HG03159 (cell line): ENCODE data around the gene N4BP2.
A peak's percentile ranks its signal among the peaks of the same experiment; 100 is the strongest.
"Not testable (repeated sequence)": the region's sequence is repeated elsewhere in the genome, so short reads cannot be mapped to it uniquely, and the experiment has no call there.

Experiments used
- ATAC-seq: cut with Tn5 transposase; IDR thresholded peaks from one replicate; pipeline ENCODE4 v1.9.1; 2021; ENCODE audit warnings: mild to moderate bottlenecking, moderate library complexity; ENCODE audit not compliant: unreplicated experiment

N4BP2 gene

DNA sequence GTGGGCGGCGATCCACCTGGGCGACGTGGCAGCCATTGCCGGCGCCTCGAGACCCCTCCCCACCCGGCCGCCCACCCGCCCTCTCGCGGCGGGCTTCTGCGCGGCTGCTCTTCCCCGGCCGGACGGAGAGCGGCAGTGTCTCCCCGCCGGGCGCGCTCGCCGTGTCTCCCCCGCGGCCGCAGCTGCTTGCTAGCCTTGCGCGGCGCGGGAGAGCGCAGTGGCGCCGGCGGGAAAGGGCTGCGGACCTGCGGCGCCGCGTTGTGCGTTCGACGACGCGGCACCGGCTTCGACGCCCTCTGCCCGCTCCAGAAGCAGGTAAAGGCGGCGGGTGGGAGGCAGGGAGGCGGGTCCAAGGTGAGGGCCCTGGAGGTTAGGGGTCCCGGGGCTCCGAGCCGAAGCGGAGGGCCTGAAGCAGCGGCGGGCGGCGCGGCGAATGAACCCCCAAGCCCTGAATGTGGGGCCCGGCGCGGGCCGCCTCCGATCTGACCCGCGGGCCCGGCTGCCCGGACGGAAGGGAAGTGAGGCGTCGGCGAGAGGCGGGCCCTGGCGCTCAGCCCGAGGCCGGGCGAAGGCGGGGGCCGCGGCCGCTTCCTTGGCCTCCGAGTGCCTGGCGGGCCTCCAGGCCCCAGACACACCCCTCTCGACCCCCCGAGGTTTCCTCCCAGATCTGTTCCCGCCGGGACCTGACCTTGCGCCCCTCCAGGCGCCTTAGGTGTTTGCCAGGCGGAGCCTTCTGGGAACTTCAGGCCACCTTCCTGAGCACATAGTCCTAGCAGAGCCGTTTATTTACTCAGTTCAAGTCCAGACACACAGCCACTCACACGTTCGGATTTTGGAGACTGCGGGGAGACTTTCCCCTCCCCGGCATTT lies at the start of gene N4BP2:
Gene N4BP2 (plus strand): TSS at position 135 of the 870 bp plus-strand sequence. CDS start 40,491 bp downstream, outside the sequence.
- ATAC-seq = peak; percentile 48

DNA sequence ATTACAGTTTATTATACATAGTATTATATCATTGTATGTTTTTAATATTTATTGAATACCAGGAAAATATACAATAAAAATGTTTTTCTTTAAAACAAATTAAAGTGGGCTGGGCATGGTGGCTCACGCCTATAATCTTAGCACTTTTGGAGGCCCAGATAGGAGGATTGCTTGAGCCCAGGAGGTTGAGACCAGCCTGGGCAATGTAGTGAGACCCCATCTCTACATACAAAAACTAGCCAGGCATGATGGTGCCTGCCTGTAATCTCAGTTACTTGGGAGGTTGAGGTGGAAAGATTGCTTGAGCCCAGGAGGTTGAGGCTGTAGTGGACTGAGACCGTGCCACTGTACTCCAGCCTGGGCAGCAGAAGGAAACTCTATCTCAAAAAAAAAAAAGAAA lies 40.6 kb upstream of the N4BP2 start:
- no peak for ATAC-seq

DNA sequence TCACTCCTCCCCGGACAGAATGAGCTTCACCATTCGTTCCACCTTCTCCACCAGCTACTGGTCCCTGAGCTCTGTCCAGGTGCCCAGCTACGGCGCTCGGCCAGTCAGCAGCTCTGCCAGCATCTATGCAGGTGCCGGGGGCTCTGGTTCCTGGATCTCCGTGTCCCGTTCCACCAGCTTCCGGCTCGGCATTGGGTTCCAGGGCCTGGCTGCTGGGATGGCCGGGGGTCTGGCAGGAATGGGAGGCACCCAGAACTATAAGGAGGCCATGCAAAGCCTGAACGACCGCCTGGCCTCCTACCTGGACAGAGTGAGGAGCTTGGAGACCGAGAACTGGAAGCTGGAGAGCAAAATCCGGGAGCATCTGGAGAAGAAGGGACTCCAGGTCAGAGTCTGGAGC lies 36.4 kb upstream of the N4BP2 start:
- no peak for ATAC-seq

DNA sequence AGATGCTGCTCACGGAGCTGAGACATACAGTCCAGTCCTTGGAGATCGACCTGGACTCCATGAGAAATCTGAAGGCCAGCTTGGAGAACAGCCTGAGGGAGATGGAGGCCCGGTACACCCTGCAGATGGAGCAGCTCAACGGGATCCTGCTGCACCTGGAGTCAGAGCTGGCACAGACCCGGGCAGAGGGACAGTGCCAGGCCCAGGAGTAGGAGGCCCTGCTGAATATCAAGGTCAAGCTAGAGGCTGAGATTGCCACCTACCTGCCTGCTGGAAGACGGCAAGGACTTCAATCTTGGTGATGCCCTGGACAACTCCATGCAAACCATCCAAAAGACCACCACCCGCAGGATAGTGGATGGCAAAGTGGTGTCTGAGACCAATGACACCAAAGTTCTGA lies 35.5 kb upstream of the N4BP2 start:
- ATAC-seq = not testable (repeated sequence)

DNA sequence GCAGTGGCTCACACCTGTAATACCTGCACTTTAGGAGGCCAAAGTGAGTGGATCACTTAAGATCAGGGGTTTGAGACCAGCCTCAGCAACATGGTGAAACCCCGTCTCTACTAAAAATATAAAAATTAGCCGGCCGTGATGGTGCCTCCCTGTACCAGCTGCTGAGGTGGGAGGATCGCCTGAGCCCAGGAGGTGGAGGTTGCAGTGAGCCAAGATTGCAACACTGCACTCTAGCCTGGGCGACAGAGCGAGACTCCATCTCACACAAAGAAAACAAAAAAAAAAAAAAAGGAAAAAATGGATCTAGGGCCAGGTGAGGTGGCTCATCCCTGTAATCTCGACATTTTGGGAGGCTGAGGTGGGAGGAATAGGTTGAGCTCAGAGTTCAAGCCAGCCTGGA lies 32.6 kb upstream of the N4BP2 start:
- not testable (repeated sequence) for ATAC-seq

DNA sequence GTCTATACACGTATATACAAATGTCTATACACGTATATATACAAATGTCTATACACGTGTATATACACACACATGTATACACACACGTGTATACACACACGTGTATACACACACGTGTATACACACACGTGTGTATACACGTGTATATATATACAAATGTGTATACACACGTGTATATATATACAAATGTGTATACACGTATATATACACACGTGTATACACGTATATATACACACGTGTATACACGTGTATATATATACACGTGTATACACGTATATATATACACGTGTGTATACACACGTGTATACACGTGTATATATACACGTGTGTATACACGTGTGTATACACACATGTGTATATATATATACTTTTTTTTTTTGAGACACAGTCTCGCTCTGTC lies 23.9 kb upstream of the N4BP2 start:
- no peak for ATAC-seq

DNA sequence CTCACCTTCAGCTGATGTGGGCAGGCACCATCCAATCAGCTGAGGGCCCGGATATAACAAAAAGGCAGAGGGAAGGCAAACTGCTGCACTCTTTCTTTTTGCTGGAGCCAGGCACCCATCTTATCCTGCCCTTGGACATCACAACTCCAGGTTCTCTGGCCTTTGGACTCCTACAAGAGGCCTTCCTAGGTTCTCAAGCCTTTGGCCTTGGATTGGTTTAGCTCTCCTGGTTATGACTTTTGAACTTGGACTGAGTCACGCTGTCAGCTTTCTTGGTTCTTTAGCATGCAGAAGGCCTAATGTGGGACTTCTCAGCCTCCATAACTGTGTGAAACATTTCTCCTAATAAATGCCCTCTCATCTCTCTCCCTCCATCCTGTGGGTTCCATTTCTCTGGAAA lies 23.0 kb upstream of the N4BP2 start:
- ATAC-seq = no peak

DNA sequence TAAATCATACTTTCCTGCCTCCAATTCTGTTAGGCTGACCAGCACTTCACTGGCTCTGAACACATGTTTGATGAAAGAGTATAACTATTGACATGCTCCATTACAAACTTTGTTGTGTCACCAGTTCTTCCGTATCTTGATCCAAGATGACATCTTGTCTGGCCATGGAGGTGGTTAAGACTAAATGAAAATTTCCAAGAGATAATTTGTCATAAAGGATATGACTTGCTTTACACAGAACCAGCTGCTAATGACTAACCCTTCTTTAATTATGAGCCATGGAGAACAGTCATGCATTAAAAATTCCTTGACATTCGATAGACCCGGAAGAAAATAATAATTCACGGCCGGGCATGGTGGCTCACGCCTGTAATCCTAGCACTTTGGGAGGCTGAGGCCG lies 17.7 kb upstream of the N4BP2 start:
- no peak for ATAC-seq

DNA sequence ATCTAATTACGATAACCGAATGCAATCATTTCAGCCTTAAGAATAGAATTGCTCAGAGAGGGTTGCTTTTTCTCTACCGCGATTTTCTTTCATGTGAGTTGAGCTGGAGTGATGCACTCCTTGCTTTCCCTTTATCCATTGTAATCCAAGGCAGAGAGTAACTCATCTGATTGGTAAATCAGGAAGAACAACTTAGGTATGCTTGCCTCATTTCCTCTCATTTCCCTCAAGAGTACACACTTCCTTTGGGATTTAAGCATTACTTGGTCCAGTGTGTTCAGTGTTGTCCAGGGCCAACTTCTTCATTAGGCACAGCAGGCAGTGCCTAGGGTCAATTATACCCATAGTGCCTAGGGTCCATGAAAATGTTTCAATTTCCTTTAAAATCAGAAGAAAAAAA lies 15.7 kb upstream of the N4BP2 start:
- ATAC-seq = no peak

DNA sequence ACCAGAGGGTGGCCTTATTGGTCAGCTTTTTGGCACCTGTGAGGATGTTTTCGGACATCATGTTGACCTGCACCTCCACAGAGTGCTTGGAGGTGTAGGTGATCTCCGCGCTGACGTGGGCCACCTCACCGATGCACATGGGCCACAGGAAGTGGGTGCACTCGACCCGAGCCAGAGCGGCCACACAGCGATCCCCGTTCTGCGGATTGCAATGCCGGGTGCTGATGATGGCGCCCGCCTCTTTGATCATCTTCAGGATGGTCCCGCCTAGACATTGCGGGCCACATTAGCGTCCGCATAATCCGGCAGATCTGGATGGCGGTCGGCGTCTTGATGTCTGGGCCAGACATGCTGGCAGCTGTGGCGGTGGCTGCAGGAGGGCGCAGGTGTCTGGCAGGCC lies 12.9 kb upstream of the N4BP2 start:
- ATAC-seq = no peak

DNA sequence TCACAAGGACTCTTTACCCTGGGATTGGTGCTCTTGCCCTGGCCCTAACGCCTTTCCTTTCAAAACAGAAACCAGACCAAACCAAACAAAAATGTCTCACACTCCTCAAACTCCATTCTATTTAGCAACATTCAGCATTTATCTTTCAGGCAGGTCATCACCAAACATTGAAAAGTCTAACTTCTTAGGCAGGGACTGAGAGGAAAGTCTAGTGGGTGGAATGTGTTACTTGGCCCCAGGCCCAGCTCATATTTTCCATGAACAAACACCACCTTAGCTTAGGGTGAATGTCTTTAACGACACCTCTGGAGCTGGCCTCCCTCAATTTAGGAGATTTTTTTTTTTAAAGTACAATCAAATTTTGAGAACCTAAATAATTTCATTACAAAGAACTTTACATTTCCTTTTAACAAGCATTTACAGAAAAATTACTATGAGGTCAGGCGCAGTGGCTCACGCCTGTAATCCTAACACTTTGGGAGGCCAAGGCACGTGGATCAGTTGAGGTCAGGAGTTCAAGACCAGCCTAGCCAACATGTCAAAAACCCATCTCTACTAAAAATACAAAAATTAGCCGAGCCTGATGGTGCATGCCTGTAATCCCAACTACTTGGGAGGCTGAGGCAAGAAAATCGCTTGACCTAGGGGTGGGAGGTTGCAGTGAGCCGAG lies 10.2 kb upstream of the N4BP2 start:
- no peak for ATAC-seq

DNA sequence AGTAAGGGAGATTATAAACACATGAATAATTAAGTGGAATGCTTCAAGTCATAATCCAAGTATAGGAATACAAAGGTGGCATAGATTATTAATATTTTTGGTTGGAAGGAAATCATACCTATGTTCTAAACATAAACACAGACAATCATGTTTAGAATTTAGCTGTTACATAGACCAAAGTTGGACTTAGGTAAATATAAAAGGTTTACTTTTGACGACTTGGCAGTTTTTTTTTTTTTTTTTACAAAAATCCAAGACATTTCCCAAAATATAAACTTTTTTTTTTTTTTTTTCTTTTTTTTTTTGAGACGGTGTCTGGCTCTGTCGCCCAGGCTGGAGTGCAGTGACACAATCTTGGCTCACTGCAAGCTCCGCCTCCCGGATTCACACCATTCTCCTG lies 3.5 kb upstream of the N4BP2 start:
- ATAC-seq = no peak

DNA sequence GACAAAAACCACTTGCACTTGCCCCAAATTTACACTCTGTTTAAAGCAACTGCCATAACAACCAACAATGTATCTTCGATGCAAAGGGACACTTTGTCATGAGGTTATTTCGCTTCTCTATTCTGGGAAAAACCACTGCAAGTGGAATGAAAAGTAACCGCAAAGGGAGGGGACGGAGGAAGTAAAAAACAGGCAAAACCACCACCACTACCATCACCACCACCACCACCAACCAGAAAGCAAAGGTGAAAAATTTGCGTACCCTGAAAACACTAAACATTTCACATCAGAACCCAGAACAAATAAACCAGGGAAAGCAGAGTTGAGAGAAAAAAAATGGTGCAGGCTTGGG lies 1.2 kb upstream of the N4BP2 start:
- ATAC-seq = no peak

DNA sequence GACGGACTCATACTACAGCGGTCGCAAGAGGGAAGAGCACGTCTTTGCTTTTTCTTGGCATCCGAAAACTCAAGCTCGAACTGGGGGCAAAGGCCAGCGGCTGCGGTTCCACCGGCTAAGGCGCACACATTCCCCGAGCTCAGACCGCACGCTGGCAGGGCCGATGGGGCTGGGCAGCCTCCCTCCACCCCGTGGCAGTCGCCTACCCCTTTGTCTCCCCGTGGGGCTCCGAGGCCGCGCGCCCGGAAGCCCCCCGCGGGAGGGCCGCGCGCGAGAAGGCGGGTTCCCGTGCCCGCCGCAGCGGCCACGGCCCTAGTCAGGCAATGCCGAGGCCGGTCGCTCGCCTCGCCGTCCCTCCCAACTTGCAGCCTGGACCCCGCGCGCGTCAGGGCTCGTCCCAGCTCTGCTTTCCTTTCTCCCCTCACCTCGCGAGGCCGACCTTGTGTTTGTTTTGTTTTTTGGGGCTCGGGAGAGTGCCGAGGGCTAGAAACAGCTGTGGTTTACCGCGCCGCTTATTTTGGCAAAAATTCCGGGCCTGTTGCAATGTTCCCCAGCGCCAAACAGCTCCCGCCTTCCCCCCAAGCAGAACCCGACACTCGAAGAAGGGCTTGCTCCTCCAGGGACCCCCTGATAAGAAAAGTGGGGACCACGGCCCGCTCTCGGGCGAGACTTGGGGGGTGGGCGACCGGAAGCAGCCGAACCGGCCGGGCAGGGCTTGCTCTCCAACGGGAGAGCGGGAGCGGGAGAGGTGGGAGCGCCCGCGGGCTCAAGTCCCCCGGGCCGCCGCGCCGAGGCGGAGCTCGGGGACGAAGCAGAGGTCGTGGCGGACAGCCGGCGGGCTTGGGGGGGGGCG lies 561 bp upstream of the N4BP2 start:
- ATAC-seq = peak; percentile 3

DNA sequence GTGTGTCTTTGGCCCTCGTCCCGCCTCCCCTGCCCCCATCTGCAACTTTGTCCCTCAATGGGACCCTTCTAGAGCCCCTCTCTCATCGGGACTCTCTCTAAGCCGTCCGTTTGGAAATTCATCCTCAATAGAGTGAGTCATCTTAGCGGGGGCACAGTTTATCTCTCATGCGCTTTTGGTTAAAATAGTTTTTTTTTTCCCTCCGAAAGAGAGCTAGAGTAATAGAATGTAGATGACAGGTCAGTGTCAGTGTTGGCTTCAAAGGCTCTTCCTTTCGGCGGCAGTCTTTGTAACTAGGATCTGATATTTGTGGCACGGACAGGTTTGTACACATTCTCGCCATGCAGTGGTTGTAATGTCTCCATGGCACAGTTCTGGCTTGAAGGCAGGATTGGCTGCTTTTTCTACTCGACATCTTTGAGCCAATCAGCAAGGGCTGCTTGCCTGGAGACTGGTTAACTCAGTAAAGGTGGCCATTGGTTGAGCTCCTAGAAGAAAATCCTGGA lies 989 bp downstream of the N4BP2 start:
- peak; percentile 67 for ATAC-seq

DNA sequence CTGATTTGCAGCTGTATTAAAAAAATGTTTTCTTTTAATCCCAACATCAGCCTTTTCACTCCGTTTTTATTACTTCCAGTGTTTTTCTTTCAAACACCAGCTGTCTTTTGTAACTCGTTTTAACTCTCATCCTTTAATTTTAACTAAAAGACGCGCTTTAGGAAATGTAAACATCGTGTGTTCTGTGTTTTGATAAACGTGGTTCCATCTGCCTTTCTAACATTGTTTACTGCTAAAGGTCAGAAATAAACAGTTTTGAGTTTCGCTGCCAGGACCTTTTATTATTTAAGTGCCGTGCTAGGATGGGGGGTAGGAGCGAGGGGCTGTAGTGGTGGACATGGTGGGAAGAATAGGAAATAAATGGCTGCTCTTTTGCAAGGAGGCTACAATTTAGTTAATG lies 1.5 kb downstream of the N4BP2 start:
- ATAC-seq = no peak

DNA sequence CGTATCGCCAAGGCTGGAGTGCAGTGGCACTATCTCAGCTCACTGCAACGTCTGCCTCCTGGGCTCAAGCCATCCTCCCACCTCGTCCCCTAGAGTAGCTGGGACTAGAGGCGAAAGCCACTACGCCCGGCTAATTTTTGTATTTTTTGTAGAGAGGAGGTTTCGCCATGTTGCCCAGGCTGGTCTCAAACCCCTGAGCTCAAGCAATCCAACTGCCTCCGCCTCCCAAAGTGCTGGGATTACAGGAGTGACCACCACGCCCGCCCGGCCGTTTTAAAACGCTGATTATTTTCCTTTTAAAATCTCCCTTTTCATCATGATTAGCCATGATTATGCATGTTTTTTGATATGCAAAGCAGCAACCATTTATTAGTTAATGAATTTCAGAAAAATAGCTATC lies 2.2 kb downstream of the N4BP2 start:
- no peak for ATAC-seq

DNA sequence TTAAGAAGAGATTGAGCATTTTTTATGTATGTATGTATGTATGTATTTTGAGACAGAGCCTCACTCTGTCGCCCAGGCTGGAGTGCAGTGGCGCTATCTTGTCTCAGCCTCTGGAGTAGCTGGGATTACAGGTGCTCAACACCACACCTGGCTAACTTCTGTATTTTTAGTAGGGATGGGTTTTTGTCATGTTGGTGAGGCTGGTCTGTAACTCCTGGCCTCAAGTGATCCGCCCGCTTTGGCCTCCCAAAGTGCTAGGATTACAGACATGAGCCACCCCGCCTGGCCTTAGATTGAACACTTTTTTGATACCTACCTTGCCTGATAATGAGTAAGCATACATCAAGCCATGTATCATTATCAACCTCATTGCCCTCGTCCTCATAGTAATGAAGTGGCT lies 2.7 kb downstream of the N4BP2 start:
- no peak for ATAC-seq

DNA sequence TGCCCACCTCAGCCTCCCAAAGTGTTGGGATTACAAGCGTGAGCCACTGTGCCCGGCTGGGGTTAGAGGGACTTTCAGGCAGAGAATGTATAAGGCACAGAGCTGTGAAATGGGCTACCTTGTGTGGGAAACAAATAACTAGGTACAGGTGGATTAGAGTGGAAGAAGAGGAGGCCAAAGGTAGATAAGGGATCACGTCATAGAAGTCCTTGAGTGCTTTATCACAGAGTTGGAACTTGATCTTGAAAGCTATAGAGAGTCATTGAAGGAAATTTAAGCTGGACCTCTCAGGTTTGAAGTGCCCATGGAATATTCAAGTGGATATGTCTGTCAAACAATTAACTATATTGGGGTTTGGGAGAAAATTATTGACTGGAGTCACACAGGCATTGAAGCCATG lies 8.4 kb downstream of the N4BP2 start:
- no peak for ATAC-seq

DNA sequence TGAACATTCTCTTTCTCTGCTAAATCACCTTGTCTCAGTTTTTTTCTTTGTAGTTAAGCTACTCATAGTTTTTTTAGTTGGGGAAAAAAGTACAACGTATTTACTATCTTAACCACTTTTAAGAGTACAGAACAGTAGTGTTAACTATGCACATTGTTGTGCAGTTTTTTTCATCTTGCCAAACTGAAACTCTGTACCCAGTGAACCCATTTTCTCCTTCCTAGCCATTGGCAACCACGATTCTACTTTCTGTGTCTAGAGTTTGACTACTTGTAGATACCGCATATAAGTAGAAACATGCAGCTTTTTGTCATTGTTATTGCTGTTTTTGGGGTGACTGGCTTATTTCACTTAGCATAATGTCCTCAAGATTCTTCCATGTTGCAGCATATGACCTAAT lies 10.0 kb downstream of the N4BP2 start:
- ATAC-seq = no peak

DNA sequence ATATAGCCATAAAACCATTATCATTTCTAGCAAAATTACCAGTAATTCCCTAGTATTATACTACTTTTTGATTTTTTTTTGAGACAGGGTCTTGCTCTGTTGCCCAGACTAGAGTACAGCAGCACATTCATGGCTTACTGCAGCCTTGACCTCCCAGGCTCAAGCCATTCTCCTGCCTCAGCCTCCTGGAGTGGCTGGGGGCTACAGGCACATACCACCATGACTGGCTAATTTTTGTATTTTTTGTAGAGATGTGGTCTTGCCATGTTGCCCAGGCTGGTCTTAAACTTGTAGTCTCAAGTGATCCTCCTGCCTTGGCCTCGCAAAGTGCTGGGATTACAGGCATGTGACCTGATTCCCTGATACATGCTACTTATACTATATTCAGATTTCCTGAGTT lies 13.7 kb downstream of the N4BP2 start:
- no peak for ATAC-seq
